MM.1S (cell line): ENCODE data around the gene SHISA6.

Experiments
- CTCF ChIP-seq: fragments of 300-600 bp; sonication (generic); IDR thresholded peaks from 2 replicates; pipeline ENCODE4 v1.5.1; 2016; ENCODE audit warnings: antibody characterized with exemption, low read length, mixed read lengths
- EZH2 ChIP-seq: fragments of 300-600 bp; sonication (generic); optimal IDR thresholded peaks from 2 replicates; pipeline ENCODE3; 2017; ENCODE audit warnings: low read depth, mild to moderate bottlenecking, antibody characterized with exemption, low read length, mixed read lengths

- TF ChIP-seq CTCF (no peak), EZH2 (no peak)
These were observed 128.6 kb downstream of the SHISA6 start for GRCh38 chr17:11369575-11369974.
